Activated CD4-positive, alpha-beta T cell treated with anti-CD3 and anti-CD28 coated beads for 1 hour (primary cell): ENCODE measurements around the gene FNDC3A.
"Not testable (repeated sequence)": the region's sequence is repeated elsewhere in the genome, so short reads cannot be mapped to it uniquely, and the experiment has no call there.

ENCODE experiments used
- DNase-seq: peaks from one replicate; pipeline ENCODE4 v3.0.0-alpha.2; 2020

Gene FNDC3A

GRCh38 chr13:48976576-48977285 is 1.0 kb downstream of the FNDC3A start:
- DNase-seq = no peak

DNA sequence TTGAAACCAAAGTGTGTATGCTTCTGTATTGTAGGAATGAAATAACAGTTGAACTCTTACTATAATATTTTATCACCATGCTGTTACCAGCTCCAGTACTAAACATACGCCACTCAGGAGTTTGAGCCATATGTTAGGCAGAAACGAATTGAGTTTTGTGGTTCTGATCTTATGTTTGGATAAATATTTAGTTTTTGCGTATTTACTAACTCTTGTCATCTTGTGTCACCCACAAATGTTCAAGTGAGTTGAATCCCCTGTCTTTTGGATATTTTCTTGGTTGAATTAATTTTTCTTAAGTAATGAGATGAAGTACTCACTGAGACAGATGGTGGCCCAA is 1.5 kb downstream of the FNDC3A start:
- no peak for DNase-seq

- DNase-seq = no peak
Measured at GRCh38 chr13:48977973-48978372, 2.3 kb downstream of the FNDC3A start.

GRCh38 chr13:48978942-48979601 is 3.4 kb downstream of the FNDC3A start:
- no peak for DNase-seq

- no peak for DNase-seq
Measured at GRCh38 chr13:48979892-48980291, 4.2 kb downstream of the FNDC3A start.

- DNase-seq = no peak
Measured at GRCh38 chr13:48983331-48983730, 7.6 kb downstream of the FNDC3A start.

DNA sequence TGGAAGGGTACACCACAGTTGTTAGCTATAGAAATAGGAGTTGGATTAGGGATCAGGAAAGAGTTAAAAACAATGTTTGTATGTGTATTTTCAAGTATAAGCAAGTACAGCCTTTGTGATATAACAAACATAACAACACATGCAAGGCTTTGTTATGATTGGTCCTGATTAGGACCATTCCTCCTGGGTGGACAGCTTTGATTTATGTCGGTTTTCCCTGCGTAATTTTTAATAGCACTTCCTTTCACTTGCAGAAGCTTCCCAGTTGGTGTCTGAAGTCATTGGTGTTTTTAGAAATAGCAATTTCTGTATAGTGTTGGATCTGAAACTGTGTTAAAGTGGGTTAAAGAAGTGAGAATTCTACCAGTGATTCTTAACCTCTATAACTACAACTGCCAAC is 10.0 kb downstream of the FNDC3A start:
- no peak for DNase-seq

DNA sequence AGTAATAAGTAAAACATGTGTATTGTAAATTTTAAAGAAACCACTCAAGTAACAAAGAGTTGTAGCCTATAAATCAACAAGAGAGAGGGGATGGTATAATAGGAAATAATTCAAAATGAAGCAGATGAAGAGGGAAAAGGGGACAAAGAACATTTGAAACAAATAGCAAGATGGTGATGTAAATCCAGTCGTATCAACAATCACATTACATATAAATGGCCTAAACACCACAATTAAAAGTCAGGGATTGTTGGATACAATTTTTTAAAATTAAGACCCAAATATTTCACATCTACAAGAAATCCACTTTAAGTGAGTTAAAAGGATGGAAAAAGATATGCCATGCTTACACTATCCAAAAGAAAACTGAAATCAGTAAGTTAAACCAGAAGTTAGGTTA is 15.2 kb downstream of the FNDC3A start:
- DNase-seq = no peak

DNA sequence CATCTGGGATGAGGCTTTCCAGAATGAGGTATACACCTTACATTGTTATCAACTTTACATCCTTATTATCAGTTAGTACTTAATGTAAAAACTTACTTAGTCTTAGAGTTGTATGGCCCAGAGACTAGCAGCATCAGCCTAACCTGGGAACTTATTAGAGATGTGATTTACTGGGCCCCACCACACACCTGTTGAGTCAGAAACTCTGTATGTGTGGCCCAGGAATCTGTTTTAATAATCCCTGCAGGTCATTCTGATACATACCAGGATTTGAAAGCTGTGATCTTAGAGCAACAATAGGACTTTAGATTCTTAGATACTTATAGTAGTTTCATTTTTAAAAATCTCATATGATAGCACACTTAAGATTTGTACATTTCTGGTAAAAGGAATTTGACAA is 17.4 kb downstream of the FNDC3A start:
- no peak for DNase-seq

DNA sequence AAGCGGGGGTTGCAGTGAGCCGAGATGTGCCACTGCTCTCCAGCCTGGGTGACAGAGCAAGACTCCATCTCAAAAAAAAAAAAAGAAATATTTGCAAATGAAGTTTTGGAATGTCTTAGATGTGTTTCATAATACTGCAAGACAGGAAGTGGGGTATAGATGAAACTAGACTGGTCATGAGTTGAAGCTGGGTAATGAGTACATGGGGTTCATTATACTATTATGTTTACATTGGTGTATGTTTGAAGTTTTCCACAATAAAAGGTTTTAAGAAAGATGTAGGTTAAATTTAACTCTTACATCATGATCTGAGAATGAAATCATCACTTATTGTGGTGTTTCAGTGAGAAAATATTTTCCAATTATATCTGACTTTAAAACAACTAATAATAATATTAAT is 19.0 kb downstream of the FNDC3A start:
- DNase-seq = no peak

- DNase-seq = no peak
Measured at GRCh38 chr13:48998641-48999292, 23.1 kb downstream of the FNDC3A start.

DNA sequence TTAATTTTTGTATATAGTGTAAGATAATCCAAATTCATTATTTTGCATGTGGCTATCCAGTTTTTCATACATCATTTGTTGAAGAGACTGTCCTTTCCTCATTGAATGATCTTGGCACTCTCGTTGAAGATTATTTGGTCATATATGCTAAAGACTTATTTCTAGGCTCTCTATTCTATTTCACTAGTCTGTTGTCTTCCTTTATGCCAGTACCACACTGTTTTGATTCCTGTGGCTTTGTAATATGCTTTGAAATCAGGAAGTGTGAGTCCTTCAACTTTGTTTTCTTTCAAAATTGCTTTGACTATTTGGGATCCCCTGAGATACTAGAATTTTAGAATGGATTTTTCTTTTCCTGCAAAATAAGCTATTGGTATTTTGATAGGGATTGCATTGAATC is 24.5 kb downstream of the FNDC3A start:
- DNase-seq = no peak

- not testable (repeated sequence) for DNase-seq
Measured at GRCh38 chr13:49018986-49019635, 43.4 kb downstream of the FNDC3A start.

DNA sequence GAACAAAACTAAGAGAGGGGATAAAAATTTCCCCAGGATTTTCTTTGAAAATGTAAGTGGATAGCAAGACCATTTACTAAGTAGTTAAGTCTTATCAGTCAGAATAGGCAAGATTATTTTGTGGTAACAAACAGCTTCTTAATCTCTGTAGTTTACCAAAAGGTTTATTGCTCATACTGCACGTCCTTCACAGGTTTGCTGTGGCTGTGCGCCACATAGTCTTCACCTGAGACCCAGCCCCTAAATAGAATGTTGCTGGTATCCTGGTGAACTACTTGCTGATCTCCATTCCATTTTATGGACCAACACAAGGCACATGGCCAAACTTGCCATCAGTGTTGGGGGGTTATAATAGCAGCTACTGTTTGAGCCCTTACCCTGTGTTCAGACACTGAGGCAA is 44.6 kb downstream of the FNDC3A start:
- DNase-seq = no peak

DNA sequence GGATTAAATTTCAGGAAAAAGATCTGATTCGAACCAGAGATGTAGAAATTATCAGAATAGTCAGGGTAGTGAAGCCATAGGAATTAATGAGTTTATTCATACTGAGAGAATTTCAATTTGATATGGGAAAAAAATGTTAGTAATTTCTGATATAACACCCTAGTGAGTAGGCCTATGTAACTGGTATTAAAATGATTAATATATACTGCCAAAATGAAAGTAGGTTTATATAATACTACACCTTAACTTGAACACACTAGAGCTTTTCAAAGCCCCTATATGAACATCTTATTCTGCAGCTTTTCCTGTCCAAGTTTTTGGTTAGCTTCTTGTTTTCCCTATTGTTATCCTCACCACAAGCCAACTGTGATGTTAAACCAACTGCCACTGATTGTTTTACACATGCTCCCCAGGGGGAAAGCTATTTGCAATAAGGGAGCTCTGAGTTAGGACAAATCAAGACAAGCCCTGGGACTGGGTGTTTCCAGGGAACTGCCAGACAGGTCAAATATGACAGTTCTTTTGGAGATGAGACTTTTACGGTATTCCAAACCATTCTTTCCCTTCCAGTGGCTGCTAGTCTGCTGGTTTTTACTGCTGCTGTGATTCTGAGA is 45.3 kb downstream of the FNDC3A start:
- DNase-seq = no peak

GRCh38 chr13:49021953-49022352 is 46.2 kb downstream of the FNDC3A start:
- DNase-seq = no peak

DNA sequence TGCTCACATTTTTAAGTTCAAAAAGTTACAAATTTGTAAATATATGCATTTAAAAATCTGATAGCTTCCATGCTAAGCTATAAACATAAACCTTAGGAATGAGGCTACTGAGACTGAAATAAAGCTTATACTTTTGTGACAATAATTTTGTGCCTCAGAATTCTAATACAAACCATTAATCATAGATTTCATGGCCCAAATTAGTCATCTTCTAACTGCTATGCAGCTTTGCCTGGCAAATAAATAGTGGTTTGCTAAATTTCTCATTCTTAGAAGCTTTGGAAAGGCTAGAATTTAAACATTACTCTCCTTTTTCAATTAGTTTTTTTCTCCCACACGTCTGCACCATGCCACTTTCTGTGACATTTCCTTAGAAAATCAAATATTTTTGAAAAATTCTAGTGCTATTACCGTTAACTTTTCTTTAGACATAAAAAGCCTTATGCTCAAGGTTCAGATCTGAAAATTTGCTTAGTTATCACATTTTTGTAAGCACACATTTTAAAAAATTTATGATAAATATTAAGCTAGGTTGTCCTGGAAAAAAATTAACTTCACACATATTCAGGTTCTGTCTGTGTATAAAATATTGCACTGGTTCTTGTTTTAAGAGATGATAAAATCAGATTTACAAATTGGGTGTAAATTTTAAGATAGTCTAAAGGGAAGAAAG is 46.9 kb downstream of the FNDC3A start:
- DNase-seq = no peak

- no peak for DNase-seq
Measured at GRCh38 chr13:49023431-49023830, 47.7 kb downstream of the FNDC3A start.

- DNase-seq = no peak
Measured at GRCh38 chr13:49026851-49027250, 51.1 kb downstream of the FNDC3A start.

DNA sequence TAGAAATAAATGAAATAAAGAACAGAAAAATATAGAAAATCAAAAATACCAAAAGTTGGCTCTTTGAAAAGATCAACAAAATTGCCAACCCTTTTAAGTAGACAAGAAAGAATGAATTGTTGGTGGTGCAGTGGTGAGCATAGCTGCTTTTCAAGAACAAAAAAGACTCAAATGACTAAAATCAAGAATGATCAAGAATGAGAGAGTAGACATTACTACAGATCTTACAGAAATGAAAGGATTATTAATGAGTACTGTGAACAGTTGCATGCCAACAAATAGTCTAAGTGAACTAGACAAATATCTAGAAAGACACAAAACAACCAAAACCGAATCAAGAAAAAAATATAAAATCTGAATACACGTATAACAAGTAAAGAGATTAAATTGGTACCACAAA is 53.9 kb downstream of the FNDC3A start:
- DNase-seq = no peak

DNA sequence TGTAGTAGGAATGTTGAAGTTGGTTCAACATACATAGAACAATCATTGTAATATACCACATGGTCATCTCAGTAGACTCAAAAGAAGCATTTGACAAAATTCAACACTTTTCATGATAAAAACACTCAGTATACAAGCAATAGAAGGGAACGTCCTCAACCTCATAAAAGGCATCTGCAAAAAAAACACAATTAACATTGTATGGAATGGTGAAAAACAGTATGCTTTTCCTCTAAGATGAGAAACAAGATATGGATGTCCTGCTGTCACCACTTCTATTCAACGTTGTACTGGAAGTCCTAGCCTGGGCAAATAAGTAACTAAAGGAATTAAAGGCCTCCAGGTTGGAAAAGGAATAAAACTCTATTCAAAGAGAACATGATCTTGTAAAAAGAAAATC is 54.5 kb downstream of the FNDC3A start:
- no peak for DNase-seq

DNA sequence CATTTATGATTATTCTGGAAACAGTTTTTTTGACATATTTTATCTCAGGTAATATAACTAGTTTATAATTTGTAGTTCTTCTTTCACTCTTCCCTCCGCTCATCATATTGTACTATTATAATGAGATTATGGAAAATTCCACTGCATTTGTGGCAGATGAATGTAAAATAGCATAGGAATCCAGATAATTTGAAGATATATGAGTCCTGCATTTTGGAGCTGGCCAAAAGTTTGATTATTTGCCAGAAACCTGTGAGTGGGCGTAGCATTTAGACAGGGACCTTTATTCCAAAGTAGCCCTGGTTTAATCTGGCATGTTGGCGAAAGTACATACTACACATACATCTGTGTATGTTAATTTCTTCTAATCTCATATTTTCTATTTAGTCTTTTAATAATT is 65.2 kb downstream of the FNDC3A start:
- no peak for DNase-seq

DNA sequence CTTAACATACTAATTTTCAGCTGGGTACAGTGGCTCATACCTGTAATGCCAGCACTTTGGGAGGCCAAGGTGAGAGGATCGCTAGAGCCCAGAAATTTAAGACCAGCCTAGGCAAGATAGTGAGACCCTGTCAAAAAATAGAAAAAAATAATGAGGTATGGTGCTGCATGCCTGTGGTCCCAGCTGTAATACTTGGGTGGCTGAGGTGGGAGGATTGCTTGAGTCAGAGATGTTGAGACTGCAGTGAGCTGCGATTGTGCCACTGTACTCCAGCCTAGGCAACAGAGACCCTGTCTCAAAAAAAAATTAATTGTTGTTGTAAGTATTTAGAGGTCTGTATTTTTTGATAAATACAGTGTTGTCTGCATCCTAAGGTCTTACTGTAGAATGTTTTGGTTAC is 66.8 kb downstream of the FNDC3A start:
- no peak for DNase-seq
